CD14-positive monocyte (primary cell): ENCODE measurements around the gene OPA1. TPM values are rescaled to one million over a fixed set of nuclear protein-coding genes. Genes with fewer than 3 reads are reported as not detected.

ENCODE experiments used
- DNase-seq, 3 donors: peaks; one replicate each; pipeline ENCODE4 v3.0.0-alpha.2; 2011 to 2022
- H2AFZ ChIP-seq: 2 replicates; pipeline ENCODE4 v1.6.0; 2012; ENCODE audit warnings: mild to moderate bottlenecking, low read depth, low read length, inconsistent platforms; ENCODE audit not compliant: insufficient read depth, poor library complexity, severe bottlenecking
- H3K27ac ChIP-seq, 2 donors: 1 replicate in 1 of 2; 2 replicates in 1 of 2; pipeline ENCODE4 v1.5.1; 2012 to 2013; ENCODE audit warnings: low read length in 2 of 2, control low read depth in 1 of 2, inconsistent platforms in 1 of 2, low read depth in 1 of 2, mild to moderate bottlenecking in 1 of 2
- H3K27me3 ChIP-seq, 2 donors: one replicate each; pipeline versions ENCODE4 v1.6.0 to v1.6.1; 2011 to 2013; ENCODE audit warnings: low read length in 2 of 2; ENCODE audit not compliant: control insufficient read depth in 2 of 2, insufficient read depth in 2 of 2
- H3K36me3 ChIP-seq, 2 donors: replicated peaks in 1 of 2; 1 replicate in 1 of 2; 2 replicates in 1 of 2; pipeline versions ENCODE4 v1.5.1 to v1.6.1; 2012 to 2013; ENCODE audit warnings: low read length in 2 of 2, control low read depth in 1 of 2, inconsistent platforms in 1 of 2, mild to moderate bottlenecking in 1 of 2; ENCODE audit not compliant: insufficient read depth in 2 of 2, control insufficient read depth in 1 of 2
- H3K4me1 ChIP-seq, 2 donors: 1 replicate in 1 of 2; 2 replicates in 1 of 2; pipeline versions ENCODE4 v1.5.1 to v1.6.1; 2012 to 2013; ENCODE audit warnings: low read length in 2 of 2, control low read depth in 1 of 2, inconsistent platforms in 1 of 2, mild to moderate bottlenecking in 1 of 2, moderate library complexity in 1 of 2; ENCODE audit not compliant: insufficient read depth in 2 of 2, control insufficient read depth in 1 of 2
- H3K4me2 ChIP-seq: replicated peaks from 2 replicates; pipeline ENCODE3; 2012; ENCODE audit warnings: low read length, moderate library complexity, mild to moderate bottlenecking; ENCODE audit not compliant: poor library complexity, severe bottlenecking; ENCODE audit errors: extremely low read depth
- H3K4me3 ChIP-seq, 3 experiments: fragments of 200-600 bp in 1 of 3; sonication (generic) in 1 of 3; replicated peaks in 1 of 3; 1 replicate in 2 of 3; 2 replicates in 1 of 3; pipeline ENCODE4 v1.5.1; 2011 to 2013; ENCODE audit warnings: low read length in 3 of 3, mild to moderate bottlenecking in 3 of 3, control low read depth in 2 of 3, low read depth in 2 of 3, inconsistent platforms in 1 of 3, moderate library complexity in 1 of 3
- H3K79me2 ChIP-seq: 2 replicates; pipeline ENCODE4 v1.6.0; 2012; ENCODE audit warnings: mild to moderate bottlenecking, control low read depth, inconsistent platforms, low read length, moderate library complexity; ENCODE audit not compliant: insufficient read depth
- H3K9ac ChIP-seq: 2 replicates; pipeline ENCODE4 v1.6.0; 2017; ENCODE audit warnings: low read length, mild to moderate bottlenecking; ENCODE audit not compliant: insufficient read depth, poor library complexity, severe bottlenecking
- H3K9me3 ChIP-seq, 2 donors: replicated peaks in 1 of 2; 1 replicate in 1 of 2; 2 replicates in 1 of 2; pipeline versions ENCODE4 v1.5.1 to v1.6.1; 2012 to 2013; ENCODE audit warnings: low read length in 2 of 2, control low read depth in 1 of 2; ENCODE audit not compliant: control insufficient read depth in 1 of 2, insufficient read depth in 1 of 2
- H4K20me1 ChIP-seq: 2 replicates; pipeline ENCODE4 v1.6.0; 2012; ENCODE audit warnings: mild to moderate bottlenecking, low read length, control low read depth, moderate library complexity; ENCODE audit not compliant: insufficient read depth
- H3K27ac Mint-ChIP-seq, 7 donors: one replicate each; pipeline ENCODE4 v1.8.0; 2020; ENCODE audit warnings: mild to moderate bottlenecking in 7 of 7, mixed read lengths in 7 of 7, moderate library complexity in 6 of 7, inconsistent platforms in 2 of 7
- H3K27me3 Mint-ChIP-seq, 3 donors: one replicate each; pipeline ENCODE4 v1.8.0; 2021 to 2022; ENCODE audit warnings: low read depth in 3 of 3, mild to moderate bottlenecking in 3 of 3, mixed read lengths in 3 of 3, moderate library complexity in 3 of 3, inconsistent platforms in 1 of 3
- H3K36me3 Mint-ChIP-seq, 2 donors: one replicate each; pipeline ENCODE4 v1.8.0; 2020; ENCODE audit warnings: mixed read lengths in 2 of 2, inconsistent platforms in 1 of 2, mild to moderate bottlenecking in 1 of 2
- H3K4me1 Mint-ChIP-seq: one replicate; pipeline ENCODE4 v1.8.0; 2020; ENCODE audit warnings: mild to moderate bottlenecking, mixed read lengths
- H3K4me3 Mint-ChIP-seq, 2 donors: one replicate each; pipeline ENCODE4 v1.8.0; 2020; ENCODE audit warnings: mild to moderate bottlenecking in 2 of 2, mixed read lengths in 2 of 2, moderate library complexity in 1 of 2
- H3K9me3 Mint-ChIP-seq, 7 donors: one replicate each; pipeline ENCODE4 v1.8.0; 2020 to 2022; ENCODE audit warnings: mixed read lengths in 7 of 7, mild to moderate bottlenecking in 6 of 7, moderate library complexity in 6 of 7, inconsistent platforms in 2 of 7
- WGBS: methylation state at CpG from one replicate; pipeline ENCODE4 v1.1.5; 2013; ENCODE audit warnings: missing lambda C conversion rate; ENCODE audit not compliant: insufficient coverage; 5-methylcytosine and 5-hydroxymethylcytosine counted together
- intact Hi-C, 2 donors: fragments of 100-400 bp; cut with micrococcal nuclease; formaldehyde crosslinking; loops; one replicate each; pipeline versions ENCODE4 v1.15.0 to v1.15.1; 2023
- polyA plus RNA-seq, 3 donors: library from polyadenylated mRNA; depleted of rRNA in 1 of 3; unstranded in 2 of 3; stranded (reverse) in 1 of 3; fragments of 300-500 nt in 2 of 3; fragments of >200 nt in 1 of 3; fragmentation: Illumina TruSeq in 2 of 3; gene quantifications; 1 replicate in 2 of 3; 2 replicates in 1 of 3; pipeline ENCODE4 v1.2.3, GENCODE V29; 2012 to 2021
- small RNA-seq: library from RNA; depleted of rRNA; stranded (forward); fragments of <200 nt; gene quantifications from one replicate; pipeline ENCODE3, GENCODE V24; 2012; ENCODE audit warnings: low read depth; ENCODE audit not compliant: insufficient read length
- TF ChIP-seq, protein P1 (sequence below): fragments of 200-600 bp; IDR thresholded peaks from one replicate; pipeline ENCODE4 v1.8.0; 2022; ENCODE audit warnings: antibody characterized with exemption, mild to moderate bottlenecking

OPA1 gene
- polyA plus RNA-seq, 3 donors: 15.4 to 26.5 (median 18.1) TPM

DNA sequence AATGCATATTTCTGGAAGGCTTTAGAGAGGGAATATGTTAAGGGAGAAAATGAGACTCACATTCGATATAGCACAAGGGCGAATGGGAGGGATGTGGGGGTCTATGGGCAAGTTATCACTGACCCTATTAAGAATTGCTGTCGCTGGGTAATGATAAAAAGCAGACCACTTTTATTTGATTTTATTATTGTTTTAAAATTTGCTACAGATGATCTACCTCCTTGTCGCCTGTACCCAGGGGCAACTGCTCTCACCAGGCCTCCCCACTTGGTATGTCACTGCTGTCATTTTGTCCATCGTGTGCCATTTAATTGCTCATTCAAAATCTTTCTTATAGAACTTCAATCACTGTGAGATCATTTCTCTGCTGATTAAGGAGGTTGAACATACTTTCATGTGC, 153.8 kb downstream of the OPA1 start:
- Histone ChIP-seq H3K4me1 (peaks cover 5% of the 10 kb centered on the region in 2 donors), H3K9ac (no peak overlapping the region), H3K27me3 (no peaks in the 10 kb centered on the region), H4K20me1 (no peaks in the 10 kb centered on the region), H3K36me3 (no peaks in the 10 kb centered on the region), H3K4me3 (no peak overlapping the region), H3K4me2 (no peak overlapping the region), H3K27ac (no peak overlapping the region), H3K9me3 (no peaks in the 10 kb centered on the region), H2AFZ (no peak overlapping the region), H3K79me2 (no peaks in the 10 kb centered on the region)
- DNase-seq: no peak
- WGBS: 100% methylated on average over 1 of the region's 5 CpGs
- Mint-ChIP-seq H3K9me3 (peaks cover 2 to 11% (median 4%) of the 10 kb centered on the region in 7 donors), H3K27ac (no peak overlapping the region), H3K4me1 (peaks cover 7% of the 10 kb centered on the region), H3K4me3 (no peak overlapping the region), H3K27me3 (peaks cover 4 to 7% (median 6%) of the 10 kb centered on the region in 3 donors), H3K36me3 (no peaks in the 10 kb centered on the region)
- TF ChIP-seq, protein P1, sequence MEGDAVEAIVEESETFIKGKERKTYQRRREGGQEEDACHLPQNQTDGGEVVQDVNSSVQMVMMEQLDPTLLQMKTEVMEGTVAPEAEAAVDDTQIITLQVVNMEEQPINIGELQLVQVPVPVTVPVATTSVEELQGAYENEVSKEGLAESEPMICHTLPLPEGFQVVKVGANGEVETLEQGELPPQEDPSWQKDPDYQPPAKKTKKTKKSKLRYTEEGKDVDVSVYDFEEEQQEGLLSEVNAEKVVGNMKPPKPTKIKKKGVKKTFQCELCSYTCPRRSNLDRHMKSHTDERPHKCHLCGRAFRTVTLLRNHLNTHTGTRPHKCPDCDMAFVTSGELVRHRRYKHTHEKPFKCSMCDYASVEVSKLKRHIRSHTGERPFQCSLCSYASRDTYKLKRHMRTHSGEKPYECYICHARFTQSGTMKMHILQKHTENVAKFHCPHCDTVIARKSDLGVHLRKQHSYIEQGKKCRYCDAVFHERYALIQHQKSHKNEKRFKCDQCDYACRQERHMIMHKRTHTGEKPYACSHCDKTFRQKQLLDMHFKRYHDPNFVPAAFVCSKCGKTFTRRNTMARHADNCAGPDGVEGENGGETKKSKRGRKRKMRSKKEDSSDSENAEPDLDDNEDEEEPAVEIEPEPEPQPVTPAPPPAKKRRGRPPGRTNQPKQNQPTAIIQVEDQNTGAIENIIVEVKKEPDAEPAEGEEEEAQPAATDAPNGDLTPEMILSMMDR: no peak
- intact Hi-C loops: no loop called here

Small RNA genes lying within 50 kb of the gene (small RNA-seq; reads per million reads assigned to genes)
- gene RF00019 (not detected), gene RN7SL447P (not detected)

Other genes with a start within 250 kb of the OPA1 start
- not detected for gene ATP13A5, start 214.5 kb upstream of the OPA1 start, polyA plus RNA-seq
- gene ATP13A4, start 38.3 kb upstream of the OPA1 start, polyA plus RNA-seq: under 1 TPM; 0.08 to 0.21 (median 0.19) TPM